Uterus (tissue), 4 donors: ENCODE data around the gene GRIN1. TPM values are rescaled to one million over a fixed set of nuclear protein-coding genes. Genes with fewer than 3 reads are reported as not detected.

Experiments used
- DNase-seq, 2 donors: peaks; one replicate each; pipeline ENCODE4 v3.0.0-alpha.2; 2019 to 2020
- H3K27ac ChIP-seq, 2 donors: fragments of 200-600 bp; sonication (generic); 1 replicate in 1 of 2; 2 replicates in 1 of 2; pipeline ENCODE4 v1.5.1; 2016 to 2018
- H3K27me3 ChIP-seq, 2 donors: fragments of 200-600 bp; sonication (generic); one replicate each; pipeline ENCODE4 v1.5.1; 2018 to 2019; ENCODE audit warnings: control low read depth in 1 of 2
- H3K36me3 ChIP-seq, 2 donors: fragments of 200-600 bp; sonication (generic); one replicate each; pipeline ENCODE4 v1.5.1; 2019; ENCODE audit warnings: control low read depth in 1 of 2
- H3K4me1 ChIP-seq, 2 donors: fragments of 200-600 bp; sonication (generic); one replicate each; pipeline ENCODE4 v1.5.1; 2018 to 2019; ENCODE audit warnings: control low read depth in 1 of 2
- H3K4me3 ChIP-seq, 2 donors: fragments of 200-600 bp; sonication (generic); 1 replicate in 1 of 2; 2 replicates in 1 of 2; pipeline ENCODE4 v1.5.1; 2018 to 2019; ENCODE audit warnings: mild to moderate bottlenecking in 1 of 2
- H3K9me3 ChIP-seq, 2 donors: fragments of 200-600 bp; sonication (generic); one replicate each; pipeline ENCODE4 v1.5.1; 2019; ENCODE audit warnings: control low read depth in 1 of 2
- CTCF ChIP-seq, 4 experiments: fragments of 200-600 bp in 2 of 4; fragments of 450-650 bp in 2 of 4; sonication (generic) in 2 of 4; IDR thresholded peaks; one replicate each; pipeline ENCODE4 v1.5.1; 2016 to 2019; ENCODE audit warnings: antibody characterized with exemption in 4 of 4, mild to moderate bottlenecking in 2 of 4, moderate library complexity in 1 of 4
- POLR2A ChIP-seq, 2 donors: fragments of 450-650 bp; IDR thresholded peaks; one replicate each; pipeline ENCODE4 v1.6.1; 2016; ENCODE audit warnings: antibody characterized with exemption in 2 of 2, mild to moderate bottlenecking in 1 of 2, moderate library complexity in 1 of 2
- intact Hi-C: fragments of 100-400 bp; cut with DNase I; formaldehyde crosslinking; loops from one replicate; pipeline ENCODE4 v1.15.1; 2023; ENCODE audit warnings: low total_unique reads
- total RNA-seq, 4 donors: library from RNA; depleted of rRNA in 3 of 4; stranded (reverse); fragments of >200 nt in 3 of 4; gene quantifications; one replicate each; pipeline versions ENCODE4 v1.1.0 to v1.2.4, GENCODE V29; 2014 to 2023
- donor health status: DM: yes; HTN: yes; CAD: no.

The GRIN1 gene
- total RNA-seq, 4 donors from 2014 or later: not detected

- intact Hi-C loops: loop anchor here (10.0 kb wide), 1 partner anchor 115 kb away; the partner anchor contains the start of genes CYSRT1, RNF208 and RNF224
- no peak overlapping the region for H3K4me3 ChIP-seq
- H3K36me3 ChIP-seq: no peaks in the 10 kb centered on the region
- H3K9me3 ChIP-seq: no peaks in the 10 kb centered on the region
- TF ChIP-seq POLR2A (IDR thresholded peaks at IDR 0.05) (no peak), CTCF (IDR thresholded peaks at IDR 0.05) (no peak)
- no peak overlapping the region for H3K27ac ChIP-seq
- no peaks in the 10 kb centered on the region for H3K4me1 ChIP-seq
- H3K27me3 ChIP-seq: no peaks in the 10 kb centered on the region
- DNase-seq: no peak
Measured at GRCh38 chr9:137109250-137110146, 29.5 kb upstream of the GRIN1 start.

- no peaks in the 10 kb centered on the region for H3K27me3 ChIP-seq
- no peak overlapping the region for H3K4me3 ChIP-seq
- no peak for TF ChIP-seq CTCF (IDR thresholded peaks at IDR 0.05)
- no peak for TF ChIP-seq POLR2A (IDR thresholded peaks at IDR 0.05)
- H3K36me3 ChIP-seq: no peaks in the 10 kb centered on the region
- no peaks in the 10 kb centered on the region for H3K9me3 ChIP-seq
- H3K4me1 ChIP-seq: peaks cover 0 to 6% of the 10 kb centered on the region in 2 donors
- no peak overlapping the region for H3K27ac ChIP-seq
- no peak for DNase-seq
- intact Hi-C loops: loop anchor here (10.0 kb wide), 1 partner anchor 114 kb away; the partner anchor contains the start of genes CYSRT1, RNF208 and RNF224
Measured at GRCh38 chr9:137110147-137110910, 28.6 kb upstream of the GRIN1 start.

GRCh38 chr9:137110911-137111787, 27.8 kb upstream of the GRIN1 start:
- H3K9me3 ChIP-seq: no peaks in the 10 kb centered on the region
- H3K4me1 ChIP-seq: peaks cover 0 to 6% of the 10 kb centered on the region in 2 donors
- H3K4me3 ChIP-seq: no peak overlapping the region
- H3K36me3 ChIP-seq: no peaks in the 10 kb centered on the region
- no peak overlapping the region for H3K27ac ChIP-seq
- TF ChIP-seq CTCF (IDR thresholded peaks at IDR 0.05) (no peak), POLR2A (IDR thresholded peaks at IDR 0.05) (no peak)
- intact Hi-C loops: loop anchor here (10.0 kb wide), 1 partner anchor 114 kb away; the partner anchor contains the start of genes CYSRT1, RNF208 and RNF224
- no peaks in the 10 kb centered on the region for H3K27me3 ChIP-seq
- DNase-seq: no peak

GRCh38 chr9:137111788-137112563, 27.0 kb upstream of the GRIN1 start:
- DNase-seq: no peak
- intact Hi-C loops: loop anchor here (10.0 kb wide), 1 partner anchor 113 kb away; the partner anchor contains the start of genes CYSRT1, RNF208 and RNF224

More at GRCh38 chr9:137111788-137112563, 27.0 kb upstream of the GRIN1 start:
- Histone ChIP-seq H3K27ac (no peak overlapping the region), H3K4me3 (no peak overlapping the region), H3K4me1 (peaks cover 0 to 6% of the 10 kb centered on the region in 2 donors), H3K36me3 (no peaks in the 10 kb centered on the region), H3K27me3 (no peaks in the 10 kb centered on the region), H3K9me3 (no peaks in the 10 kb centered on the region)
- TF ChIP-seq CTCF (IDR thresholded peaks at IDR 0.05) (no peak), POLR2A (IDR thresholded peaks at IDR 0.05) (no peak)
